Activated CD4-positive, CD25-positive, alpha-beta regulatory T cell treated with anti-CD3 and anti-CD28 coated beads, Interleukin-2, amount 50 U/mL, for 72 hours (primary cell): ENCODE results near the gene VEZT.
"Not testable (repeated sequence)": the region's sequence is repeated elsewhere in the genome, so short reads cannot be mapped to it uniquely, and the experiment has no call there.

Source experiments
- DNase-seq: peaks from one replicate; pipeline ENCODE4 v3.0.0; 2021

The VEZT gene

DNA sequence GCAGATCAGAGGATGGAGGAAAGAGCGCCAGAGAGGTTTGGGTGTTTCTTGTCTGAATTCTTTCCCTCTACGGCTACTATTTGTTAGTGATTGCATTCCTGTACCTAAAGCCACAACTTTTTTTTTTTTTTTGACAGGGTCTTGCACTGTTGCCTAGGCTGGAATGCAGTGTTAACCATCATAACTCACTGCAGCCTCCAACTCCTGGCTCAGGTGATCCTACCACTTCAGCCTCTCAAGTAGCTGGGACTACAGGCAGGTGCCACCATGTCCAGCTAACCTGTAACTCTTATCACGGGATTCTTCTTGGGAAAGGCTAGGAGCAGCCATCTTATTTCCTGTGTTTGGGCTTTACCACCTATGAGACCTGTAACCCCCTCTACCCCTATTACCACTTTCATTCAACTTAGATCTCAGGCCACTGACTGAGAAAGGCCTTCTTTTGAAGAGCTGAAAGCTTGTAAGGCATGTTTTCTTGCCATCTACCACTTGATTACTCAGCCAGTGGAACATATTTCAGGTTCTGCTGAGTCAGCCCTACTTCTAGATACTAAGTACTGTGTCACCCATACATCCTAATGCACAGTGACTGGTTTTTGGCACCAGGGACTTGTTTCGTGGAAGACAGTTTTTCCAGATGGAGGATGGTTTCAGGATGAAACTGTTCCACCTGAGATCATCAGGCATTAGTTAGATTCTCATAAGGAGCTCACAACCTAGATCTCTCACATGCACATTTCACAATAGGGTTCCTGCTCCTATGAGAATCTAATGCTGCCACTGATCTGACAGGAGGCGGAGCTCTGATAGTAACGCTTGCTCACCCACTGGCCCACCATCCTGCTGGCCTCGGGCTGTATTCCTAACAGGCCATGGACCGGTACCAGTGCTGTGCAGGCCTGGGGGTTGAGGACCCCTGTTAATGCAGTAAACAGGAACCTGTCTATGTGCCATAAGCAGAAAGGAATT, 6.9 kb downstream of the VEZT start:
- DNase-seq: no peak

DNA sequence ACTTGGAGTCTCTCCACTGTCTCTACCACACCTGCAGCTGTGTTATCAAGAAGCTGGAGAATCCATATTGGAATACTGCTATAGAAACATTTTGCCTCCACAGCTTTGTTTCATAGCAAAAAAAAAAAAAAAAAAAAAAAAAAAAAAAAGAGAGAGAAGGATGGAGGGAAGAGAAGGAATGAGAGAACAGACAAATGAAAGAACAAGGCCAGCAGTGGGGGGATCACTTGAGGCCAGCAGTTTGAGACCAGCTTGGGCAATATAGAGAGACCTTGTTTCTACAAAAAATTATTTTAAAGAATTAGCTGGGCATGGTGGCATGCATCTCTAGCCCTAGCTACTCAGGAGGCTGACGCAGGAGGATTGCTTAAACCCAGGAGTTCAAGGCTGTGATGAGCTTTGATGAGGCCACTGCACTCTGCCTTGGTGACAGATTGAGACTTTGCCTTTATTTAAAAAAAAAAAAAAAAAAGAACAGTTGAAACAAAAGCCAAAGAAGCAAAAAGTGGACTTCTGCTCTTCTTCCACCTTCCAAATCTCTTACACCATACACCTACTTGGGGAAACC, 8.1 kb downstream of the VEZT start:
- DNase-seq: no peak

DNA sequence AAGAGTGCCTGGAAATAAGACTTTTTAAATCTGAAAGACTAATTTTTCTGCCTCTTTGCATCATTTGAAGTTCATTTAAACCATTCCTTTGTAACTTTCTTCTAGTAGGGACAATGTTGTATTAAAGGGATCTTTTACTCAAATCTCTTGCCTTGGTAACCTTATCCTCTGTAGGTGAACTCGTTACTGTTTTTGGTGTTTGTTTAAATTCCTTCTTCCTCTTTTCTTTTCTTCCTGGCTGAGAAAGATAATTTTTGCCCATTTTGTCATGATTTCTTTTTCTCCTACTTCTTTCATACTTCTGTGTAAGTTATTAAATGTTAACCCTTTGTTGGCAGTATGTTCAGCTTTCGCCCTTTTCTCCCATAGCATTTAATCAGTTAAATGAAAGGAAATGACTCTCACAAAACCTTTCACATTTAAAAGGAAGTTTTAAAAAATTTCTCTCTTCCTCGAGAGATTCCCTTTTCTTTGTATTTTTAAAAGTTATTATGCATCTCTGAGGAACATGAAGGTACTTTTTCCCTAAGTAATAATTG, 10.3 kb downstream of the VEZT start:
- no peak for DNase-seq

DNA sequence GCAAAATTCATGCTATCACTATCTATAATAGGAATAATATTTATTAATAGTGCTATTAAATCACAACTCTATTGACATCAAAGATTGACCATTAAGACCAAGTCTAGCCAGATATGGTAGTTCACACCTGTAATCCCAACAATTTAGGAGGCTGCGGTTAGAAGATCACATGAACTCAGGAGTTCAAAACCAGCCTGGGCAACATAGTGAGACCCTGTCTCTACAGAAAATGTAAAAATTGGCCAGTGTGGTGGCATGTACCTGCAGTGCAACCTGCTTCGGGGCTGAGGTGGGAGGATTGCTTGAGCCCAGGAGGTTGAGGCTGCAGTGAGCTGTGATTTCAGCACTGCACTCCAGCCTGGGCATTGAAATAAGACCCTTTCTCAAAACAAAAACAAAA, 11.0 kb downstream of the VEZT start:
- no peak for DNase-seq

DNA sequence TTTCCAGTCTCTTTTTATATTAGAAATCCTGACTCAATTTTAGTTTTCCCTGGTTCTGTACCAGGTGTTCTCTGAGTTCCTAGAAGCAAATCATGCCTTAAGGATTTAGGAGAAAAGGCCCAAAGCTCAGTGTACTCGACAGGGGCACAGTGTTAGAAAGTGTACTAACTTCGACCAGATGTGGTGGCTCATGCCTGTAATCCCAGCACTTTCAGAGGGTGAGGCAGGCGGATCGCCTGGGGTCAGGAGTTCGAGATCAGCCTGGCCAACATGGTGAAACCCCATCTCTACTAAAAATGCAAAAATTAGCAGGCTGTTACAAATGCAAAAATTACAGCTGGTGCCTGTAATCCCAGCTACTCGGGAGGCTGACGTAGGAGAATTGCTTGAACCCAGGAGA, 12.0 kb downstream of the VEZT start:
- no peak for DNase-seq

DNA sequence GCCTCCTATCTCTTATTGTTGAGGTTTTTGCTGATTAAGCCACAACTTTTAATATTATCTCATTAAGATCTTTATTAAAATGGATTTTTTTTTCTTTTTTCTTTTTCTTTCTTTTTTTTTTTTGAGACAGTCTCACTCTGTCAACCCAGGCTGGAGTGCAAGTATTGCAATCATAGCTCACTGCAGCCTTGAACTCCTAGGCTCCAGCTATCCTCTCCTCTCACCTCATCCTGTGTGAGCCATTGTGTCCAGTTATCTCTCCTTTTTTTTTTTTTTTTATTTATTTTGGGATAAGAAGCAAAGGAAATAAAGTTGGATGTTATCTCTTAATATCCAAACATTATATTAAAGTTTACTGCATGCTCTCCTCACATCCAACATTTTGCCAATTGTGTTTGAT, 12.7 kb downstream of the VEZT start:
- no peak for DNase-seq

DNA sequence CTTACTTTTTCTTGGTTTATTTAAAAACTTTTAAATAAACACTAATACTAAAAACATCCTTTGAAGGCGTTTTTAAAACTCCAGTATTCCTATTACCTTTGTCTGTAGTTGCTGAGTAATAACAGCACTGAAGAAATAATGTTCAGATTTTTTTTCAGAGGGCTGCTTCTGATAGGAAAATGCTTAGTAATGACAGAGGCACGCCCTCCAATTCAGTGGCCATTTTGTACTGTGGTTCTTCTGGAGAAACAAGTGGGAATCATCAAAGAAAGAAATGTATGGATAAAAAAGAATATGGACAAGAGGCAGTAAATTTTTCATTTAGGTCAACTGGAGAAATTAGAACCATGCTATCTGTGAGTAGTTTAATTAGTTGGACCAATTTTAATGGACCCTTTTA, 13.6 kb downstream of the VEZT start:
- no peak for DNase-seq

DNA sequence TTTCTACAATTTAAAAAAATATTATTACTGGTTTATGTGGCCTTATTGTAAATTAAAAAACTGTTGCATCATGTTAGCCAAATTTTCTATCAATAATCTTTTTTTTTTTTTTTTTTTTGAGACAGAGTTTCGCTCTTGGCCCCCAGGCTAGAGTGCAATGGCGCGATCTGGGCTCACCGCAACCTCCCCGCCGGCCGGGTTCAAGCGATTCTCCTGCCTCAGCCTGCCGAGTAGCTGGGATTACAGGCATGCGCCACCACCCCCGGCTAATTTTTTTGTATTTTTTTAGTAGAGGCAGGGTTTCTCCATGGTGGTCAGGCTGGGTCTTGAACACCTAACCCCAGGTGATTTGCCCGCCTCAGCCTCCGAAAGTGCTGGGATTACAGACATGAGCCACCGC, 16.6 kb downstream of the VEZT start:
- DNase-seq: not testable (repeated sequence)

DNA sequence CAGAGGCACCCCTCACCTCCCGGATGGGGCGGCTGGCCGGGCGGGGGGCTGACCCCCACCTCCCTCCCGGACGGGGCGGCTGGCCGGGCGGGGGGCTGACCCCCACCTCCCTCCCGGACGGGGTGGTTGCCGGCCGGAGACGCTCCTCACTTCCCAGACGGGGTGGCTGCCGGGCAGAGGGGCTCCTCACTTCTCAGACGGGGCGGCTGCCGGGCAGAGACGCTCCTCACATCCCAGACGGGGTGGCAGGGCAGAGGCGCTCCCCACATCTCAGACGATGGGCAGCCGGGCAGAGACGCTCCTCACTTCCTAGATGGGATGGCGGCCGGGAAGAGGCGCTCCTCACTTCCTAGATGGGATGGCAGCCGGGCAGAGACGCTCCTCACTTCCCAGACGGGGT, 18.0 kb downstream of the VEZT start:
- not testable (repeated sequence) for DNase-seq

DNA sequence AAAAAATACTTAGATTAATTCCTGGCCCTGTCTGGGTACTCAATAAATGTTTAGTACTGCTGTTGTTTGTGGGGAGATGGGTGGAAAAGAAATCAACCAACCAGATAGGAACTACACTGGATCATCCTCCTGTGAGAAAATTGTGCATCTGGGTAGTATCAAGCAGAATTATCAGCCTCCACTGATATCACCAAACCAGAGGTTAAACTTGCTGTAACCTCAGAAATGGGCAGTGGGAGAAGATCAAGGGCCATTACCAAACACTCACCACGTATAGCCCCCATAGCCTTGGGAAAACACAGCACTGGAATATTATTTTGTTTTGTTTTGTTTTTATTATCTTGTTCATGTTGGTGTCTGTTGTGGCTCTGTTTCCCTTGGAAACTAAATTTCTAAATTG, 19.7 kb downstream of the VEZT start:
- no peak for DNase-seq

DNA sequence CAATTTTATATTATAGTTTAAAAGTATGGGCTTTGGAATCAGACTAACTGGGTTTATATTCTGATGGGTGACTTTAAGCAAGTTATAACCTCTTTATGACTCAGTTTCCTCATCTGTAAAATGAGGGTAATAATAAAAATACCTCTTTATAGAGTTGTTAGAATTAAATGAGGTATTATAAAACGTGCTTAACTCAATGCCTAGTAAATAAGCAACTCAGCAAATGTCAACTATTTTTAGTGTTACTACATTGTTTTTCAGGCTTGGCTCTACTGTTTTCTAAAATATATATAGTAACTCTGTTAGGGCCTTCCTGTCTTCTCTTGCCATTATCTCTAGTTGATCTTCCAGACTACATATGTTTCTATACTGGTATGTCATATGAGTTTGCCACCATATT, 20.5 kb downstream of the VEZT start:
- no peak for DNase-seq

DNA sequence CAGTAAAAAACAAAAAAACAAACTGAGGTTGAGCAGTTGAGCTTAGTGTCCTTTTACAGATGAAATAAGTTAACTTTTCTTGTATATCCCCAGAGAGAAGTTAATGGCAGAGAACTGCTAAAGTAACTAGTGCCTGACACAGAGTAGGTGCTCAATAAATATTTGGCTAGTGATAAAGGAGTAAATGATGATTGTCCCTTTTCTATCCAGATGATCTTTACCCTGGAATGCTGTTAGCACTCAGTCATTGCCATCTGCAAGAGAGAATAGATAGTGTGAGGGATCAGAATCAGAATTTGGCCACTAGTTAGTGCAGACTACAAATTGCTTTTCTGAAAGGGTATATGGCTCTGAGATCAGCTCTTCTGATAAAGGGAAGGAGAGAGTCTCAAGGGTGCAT, 21.6 kb downstream of the VEZT start:
- DNase-seq: no peak

DNA sequence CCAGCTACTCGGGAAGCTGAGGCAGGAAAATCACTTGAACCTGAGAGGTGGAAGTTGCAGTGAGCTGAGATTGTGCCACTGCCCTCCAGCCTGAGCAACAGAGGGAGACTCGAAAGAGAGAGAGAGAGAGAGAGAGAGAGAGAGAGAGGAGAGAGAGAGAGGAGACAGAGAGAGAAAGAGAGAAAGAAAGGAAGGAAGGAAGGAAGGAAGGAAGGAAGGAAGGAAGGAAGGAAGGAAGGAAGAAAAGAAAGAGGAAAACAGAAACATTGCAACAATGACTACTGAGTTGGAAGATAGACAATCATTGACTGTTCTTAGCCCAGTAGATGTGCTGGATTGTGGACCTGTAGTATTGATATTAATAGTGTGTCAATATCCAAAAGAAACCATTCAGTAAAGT, 22.2 kb downstream of the VEZT start:
- DNase-seq: not testable (repeated sequence)

DNA sequence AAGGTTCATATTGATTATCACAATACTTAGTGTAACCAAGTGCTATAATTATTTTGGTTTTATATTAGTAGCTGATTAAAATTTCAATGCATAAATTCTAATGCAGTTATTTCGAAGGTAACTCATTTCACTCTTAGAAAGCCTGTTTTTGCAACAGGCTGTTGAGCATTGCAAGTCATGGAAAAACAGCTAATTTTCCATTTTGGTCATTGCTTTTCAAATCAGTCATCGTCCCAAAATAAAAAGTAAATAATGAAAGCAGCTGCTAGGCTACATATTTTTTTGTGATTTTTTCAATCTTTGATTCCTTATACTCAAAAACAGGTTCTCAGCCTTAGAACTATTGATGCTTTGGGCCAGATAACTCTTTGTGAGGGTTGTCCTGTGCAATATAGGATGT, 22.9 kb downstream of the VEZT start:
- DNase-seq: no peak

DNA sequence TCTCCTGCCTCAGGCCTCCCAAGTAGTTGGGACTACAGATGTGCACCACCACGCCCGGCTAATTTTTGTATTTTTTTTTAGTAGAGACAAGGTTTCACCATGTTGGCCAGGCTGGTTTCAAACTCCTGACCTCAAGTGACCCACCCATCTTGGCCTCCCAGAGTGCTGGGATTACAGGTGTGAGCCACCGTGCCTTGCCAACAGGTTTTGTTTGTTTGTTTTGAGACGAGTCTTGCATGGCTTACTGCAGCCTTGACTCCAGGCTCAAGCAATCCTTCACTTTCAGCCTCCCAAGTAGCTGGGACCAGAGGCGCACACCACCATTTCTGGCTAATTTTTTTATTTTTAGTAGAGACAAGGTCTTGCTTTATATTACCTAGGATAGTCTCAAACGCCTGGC, 23.5 kb downstream of the VEZT start:
- DNase-seq: not testable (repeated sequence)

DNA sequence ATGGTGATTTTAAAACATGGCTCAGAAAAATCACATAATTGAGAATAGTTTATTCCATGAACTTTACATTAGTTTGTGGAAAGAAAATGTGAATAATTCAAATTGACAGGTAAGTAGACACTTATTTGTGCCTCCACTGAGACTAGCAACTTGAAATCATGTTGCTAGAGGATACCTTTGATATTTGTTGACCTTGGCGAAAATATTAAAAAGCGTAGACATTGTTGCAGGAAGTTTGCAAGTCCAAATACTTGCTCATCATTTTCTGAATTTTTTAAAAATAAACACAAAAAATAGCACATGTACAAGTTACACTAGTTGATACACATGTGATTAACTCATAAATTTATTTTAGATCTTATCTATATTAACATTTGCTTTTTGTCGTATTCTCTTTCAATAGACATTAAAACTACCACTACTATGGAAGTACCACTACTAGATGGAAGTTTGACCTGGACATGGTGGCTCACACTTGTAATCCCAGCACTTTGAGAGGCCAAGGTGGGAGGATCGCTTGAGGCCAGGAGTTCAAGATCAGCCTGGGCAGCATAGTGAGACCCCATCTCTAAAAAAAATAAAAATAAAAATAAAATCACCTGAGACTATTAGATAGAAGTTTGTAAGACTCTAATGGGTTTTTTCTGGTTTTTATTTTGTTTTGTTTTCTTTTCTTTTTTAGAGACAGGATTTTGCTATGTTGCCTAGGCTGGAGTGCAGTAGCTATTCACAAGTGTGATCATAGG, 24.3 kb downstream of the VEZT start:
- DNase-seq: no peak

DNA sequence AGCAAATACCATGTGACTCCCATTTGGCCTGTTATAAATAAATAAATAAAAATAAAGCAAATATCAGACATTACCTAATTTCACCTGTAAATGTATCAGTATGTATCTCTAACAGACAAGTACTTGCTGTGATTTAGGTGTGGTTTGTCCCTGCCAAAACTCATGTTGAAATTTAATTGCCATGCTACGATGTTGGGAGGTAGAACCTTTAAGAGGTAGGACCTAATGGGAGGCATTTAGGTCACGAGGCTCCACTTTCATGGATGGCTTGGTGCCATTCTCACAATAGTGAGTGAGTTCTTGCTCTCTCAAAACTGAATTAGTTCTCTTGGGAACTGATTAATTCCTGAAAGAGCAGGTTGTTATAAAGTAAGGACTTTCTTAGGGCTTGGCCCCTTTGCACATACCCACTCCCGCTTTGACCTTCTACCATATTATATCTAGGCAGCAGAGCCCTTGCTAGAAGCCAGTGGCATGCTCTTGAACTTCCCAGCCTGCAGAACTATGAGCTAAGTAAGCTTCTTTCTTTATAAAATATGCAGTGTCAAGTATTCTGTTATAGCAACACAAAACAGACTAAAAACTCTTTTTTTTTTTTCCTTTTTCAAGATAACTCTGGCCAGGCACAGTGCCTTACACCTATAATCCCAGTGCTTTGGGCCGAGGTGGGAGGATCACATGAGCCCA, 26.0 kb downstream of the VEZT start:
- no peak for DNase-seq

DNA sequence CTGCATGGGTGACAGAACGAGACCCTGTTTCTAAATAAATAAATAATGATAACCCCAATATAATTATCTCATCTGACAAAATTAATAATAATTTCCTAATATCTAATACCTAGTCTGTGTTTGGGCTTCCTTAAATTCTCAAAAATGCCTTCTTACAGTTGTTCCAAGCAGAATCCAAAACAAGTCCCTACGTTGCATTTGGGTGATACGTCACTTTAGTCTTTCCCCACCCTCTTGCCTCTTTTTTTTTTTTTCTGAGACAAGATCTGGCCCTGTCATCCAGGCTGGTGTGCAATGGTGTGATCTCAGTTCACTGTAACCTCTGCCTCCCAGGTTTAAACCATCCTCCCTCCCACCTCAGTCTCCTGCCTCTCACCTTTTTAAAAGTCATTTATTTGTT, 26.7 kb downstream of the VEZT start:
- no peak for DNase-seq

DNA sequence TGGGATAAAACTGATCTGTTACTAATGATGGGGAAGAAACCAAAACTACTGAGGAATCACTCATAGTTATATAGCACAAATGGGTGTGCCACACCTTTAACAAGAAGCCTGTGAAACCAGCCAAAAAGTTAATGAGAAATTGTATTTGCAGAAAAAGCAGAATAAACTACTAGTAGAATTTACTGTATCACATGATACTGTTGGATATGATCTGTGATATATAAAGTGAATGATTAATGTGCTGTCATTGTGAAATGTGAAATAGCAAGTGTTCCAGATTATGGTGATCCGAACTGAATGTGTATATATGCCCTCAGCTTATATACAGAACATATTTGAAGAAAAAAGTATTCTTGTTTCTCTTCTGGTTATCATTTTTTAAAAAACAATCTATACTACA, 30.5 kb downstream of the VEZT start:
- no peak for DNase-seq

DNA sequence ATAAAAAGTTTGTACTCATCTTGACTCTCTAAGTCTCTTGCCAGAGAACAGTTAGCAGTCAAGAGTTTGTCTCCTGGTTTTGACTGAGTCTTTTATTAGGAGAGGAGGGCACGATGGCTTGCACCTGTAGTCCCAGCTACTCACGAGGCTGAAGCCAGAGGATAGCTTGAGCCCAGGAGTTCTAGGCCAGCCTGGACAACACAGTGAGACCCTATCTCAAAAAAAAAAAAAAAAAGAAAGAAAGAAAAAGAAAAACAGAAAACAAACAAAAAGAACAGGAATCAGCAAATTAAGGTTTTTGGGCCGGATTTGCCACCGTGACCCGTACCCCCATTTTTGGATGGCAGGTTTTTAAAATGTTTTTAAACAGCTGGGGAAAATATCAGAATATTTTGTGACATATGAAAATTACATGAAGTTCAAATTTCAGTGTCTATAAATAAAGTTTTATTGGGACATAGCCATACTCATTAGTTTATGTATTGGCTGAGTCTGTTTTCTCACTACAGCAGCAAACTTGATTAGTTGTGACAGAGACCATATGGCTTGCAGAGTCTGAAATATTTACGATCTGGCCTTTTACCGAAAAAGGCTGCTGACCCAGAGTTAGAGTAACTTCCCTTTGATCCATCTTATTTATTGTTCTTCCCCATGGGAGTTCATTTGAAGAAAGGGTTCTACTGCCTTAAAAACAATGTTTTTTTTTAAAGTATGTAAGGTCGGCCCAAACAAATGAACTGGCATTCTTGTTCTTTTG, 31.2 kb downstream of the VEZT start:
- no peak for DNase-seq

DNA sequence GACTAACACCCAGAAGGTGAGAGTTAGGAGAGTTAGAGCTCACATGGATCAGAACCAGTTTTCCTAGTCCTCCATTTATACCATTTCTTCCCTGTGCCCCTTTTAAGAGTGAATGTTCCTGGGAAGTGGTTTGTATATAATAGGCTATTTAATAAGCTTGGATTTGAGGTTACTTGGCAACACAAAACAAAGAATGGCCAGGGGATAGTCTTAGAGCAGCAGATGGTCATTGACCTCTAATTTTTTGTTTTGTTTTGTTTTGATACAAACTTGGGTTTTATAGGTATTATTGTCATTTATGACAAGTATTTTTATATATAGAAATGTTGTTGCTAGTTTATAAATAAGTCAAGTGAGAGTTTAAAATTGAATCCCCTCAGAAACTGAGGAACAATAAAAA, 35.8 kb downstream of the VEZT start:
- DNase-seq: no peak

DNA sequence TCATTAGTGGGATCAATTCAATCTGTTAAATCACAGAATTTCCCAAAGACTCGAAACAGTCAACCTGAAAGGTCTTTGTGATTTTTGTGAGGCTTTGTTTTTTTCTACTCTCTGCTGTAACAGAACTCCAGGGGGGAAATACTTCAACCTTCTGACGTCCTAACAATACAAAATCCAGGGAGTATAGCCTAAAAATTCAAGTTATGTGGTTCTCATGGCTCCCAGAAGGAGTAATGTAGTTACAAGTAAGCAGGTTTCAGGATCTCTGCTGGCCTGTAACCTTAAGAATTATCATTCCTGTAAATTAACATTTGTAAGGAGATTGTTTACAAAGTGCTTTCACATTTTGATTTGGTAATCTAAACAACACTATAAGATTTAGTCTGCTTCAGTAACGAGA, 39.9 kb downstream of the VEZT start:
- no peak for DNase-seq
